NCI-H1105 (cell line): ENCODE results near the gene CLIC6.
"Not testable (repeated sequence)": the region's sequence is repeated elsewhere in the genome, so short reads cannot be mapped to it uniquely, and the experiment has no call there.

Source experiments
- DNase-seq: peaks from one replicate; lab custom pipeline; 2025; lab: John Stamatoyannopoulos, UW

CLIC6 gene

DNA sequence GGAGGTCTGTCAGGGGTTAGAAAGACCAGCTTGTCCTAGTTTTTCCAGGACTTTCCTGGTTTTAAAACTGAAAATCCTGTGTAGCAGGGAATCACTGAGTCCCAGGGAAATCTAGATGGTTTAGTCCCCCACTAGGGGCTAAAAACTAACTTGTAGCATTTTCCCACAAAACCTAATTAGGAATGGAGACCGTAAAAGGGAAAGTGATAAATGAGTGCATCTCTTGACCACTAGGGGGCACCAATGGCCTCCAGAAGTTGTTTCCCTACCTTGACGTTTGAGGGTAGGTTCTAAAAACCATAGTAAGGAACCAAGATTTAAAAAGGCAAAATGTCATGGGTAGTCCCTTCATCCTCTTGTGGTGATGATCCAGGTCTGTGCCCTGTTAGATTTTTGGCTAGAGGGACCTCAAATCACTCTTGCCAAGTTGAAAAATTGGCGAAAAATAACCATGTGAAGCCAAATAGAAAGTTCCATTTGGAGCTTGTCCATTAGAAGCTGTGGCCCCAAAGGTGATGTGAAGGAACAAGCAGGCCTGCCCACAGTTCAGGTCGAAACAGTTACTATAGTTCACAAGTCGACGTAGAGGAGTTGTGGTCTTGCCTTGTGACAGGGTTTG, 24.5 kb downstream of the CLIC6 start:
- peak; percentile 22 for DNase-seq

DNA sequence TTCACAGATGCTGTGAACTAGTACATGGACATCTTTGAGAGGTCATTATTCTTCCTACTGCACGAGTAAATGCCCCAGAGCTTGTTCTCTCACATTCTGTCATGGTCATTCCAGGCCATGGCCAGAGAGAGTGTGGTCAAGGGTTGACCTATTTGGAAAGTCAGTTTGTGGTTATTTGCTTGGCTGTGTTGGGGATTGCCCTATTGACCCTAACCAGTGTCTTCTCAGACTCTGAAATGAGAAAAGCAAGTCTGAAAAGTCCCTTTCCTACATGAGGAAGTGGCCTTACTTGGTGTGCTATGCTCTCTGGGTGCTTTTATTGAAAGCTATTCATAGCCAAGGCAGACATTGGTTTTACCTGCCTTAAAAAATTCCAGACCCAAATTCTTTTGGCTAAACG, 26.6 kb downstream of the CLIC6 start:
- DNase-seq: no peak

DNA sequence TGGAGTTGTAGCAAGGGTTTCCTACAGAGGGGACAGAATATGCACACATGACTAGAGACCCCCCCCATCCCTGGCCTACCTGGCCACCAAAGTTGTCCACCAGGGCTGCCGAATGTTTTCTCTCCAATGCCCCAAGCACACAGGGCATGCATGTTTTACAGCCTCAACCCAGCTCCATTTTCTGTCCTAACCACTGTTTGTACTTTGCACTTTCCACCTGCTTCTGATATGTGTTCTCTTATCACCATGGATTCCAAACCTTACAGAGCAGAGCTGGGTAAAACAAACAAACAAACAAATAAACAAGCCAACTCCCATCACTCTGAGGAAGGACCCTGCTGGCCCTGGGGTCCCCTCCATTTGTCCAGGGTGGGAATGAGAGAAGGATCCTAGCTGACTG, 27.3 kb downstream of the CLIC6 start:
- DNase-seq: no peak

GRCh38 chr21:34697826-34698225, 29.0 kb downstream of the CLIC6 start:
- DNase-seq: no peak

- DNase-seq: no peak
Observed at GRCh38 chr21:34698270-34699015, 29.6 kb downstream of the CLIC6 start.

GRCh38 chr21:34700605-34701004, 31.8 kb downstream of the CLIC6 start:
- DNase-seq: no peak

- no peak for DNase-seq
Observed at GRCh38 chr21:34701726-34702125, 32.9 kb downstream of the CLIC6 start.

- no peak for DNase-seq
Observed at GRCh38 chr21:34702341-34703170, 33.8 kb downstream of the CLIC6 start.

DNA sequence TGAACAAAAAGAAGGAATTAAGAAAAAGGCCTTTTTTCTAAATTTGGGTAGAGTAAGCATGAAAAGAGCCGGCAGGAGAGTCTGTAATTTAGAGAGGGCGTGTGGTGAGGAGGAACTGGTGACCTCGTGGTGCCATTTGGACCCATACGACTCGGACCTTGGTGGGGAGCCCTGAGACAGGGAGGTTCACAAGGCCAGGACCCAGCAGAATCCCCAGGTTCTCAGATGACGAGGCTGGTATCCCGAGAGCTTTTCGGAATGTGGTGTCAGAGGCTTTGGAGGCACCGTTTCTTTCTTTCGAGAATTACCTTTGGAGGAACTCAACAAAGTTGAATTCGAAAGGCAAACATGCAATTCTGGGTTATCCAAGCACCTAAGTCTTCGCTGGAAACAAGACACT, 34.8 kb downstream of the CLIC6 start:
- no peak for DNase-seq

DNA sequence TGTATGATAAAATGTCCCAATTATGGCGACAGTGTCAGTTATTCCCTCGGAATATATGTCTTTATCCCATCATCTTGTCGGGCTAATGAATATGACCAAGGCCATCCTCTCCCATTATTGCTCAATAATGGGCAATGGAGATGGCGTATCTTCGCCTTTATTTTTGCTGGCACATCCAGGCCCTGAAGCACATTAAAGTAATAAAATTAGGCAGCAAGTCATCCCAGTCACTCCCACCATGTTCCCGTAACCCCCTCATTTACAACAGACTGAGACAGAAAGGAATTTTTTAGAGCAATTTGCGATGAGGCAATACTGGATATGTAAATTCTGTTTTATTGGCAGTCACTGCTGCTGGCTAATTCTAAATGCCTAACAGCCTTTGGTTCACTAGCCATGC, 35.3 kb downstream of the CLIC6 start:
- no peak for DNase-seq

DNA sequence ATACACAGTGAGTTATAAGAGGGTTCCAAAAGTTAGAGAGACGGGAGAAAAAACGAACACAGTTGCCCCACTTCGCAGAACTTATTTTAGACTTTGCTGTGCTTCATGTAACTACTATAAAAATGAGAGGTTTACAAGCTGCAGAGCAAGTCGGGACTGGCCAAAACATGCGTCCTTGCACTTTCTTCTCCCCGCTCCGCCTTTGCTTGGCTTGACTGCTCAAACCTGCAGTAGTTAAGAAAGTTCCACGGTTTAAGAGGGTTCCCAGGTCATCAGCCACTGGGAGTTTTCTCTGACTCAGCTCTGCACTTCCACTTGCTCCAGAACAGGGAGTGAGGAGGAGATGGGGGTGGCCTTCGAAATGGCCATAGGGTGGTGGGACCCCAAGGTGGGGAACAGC, 36.2 kb downstream of the CLIC6 start:
- no peak for DNase-seq

- no peak for DNase-seq
Observed at GRCh38 chr21:34706337-34706736, 37.5 kb downstream of the CLIC6 start.

DNA sequence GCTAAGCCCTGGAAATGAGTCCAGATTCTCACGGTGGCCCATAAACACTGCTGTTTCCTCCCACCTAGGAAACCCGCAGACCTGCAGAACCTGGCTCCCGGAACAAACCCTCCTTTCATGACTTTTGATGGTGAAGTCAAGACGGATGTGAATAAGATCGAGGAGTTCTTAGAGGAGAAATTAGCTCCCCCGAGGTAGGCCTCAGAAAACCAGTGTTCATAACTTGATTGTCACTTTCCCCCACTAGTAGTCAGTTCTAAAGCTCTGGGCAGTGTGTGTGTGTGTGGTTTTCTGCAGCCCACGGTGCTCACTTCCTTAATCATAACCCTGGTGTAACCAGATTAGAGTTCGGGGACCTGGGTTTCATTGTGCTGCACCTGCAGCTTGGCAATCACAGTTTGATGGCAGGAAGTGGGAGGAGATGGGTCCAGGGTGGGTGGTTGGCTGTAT, 39.1 kb downstream of the CLIC6 start:
- no peak for DNase-seq

GRCh38 chr21:34713621-34714020, 44.8 kb downstream of the CLIC6 start:
- DNase-seq: no peak

DNA sequence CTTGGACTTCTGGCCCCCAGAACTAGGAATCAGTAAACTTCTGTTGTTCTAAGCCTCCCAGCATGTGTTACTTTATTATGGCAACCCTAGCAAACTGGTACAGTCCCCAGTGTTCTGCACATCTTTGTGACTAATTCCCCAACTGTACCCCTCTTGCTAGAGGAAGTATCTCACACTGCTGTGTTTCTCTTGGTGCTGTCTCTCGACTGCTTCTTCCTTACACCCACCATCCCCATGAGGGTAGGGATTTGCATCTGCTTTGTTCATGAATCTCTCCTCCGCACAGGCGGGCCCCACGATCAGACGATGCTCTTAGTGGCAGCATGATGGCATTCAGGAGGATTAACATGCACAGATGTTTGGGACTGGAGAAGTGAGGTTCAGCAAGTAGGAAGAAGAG, 46.7 kb downstream of the CLIC6 start:
- DNase-seq: no peak

DNA sequence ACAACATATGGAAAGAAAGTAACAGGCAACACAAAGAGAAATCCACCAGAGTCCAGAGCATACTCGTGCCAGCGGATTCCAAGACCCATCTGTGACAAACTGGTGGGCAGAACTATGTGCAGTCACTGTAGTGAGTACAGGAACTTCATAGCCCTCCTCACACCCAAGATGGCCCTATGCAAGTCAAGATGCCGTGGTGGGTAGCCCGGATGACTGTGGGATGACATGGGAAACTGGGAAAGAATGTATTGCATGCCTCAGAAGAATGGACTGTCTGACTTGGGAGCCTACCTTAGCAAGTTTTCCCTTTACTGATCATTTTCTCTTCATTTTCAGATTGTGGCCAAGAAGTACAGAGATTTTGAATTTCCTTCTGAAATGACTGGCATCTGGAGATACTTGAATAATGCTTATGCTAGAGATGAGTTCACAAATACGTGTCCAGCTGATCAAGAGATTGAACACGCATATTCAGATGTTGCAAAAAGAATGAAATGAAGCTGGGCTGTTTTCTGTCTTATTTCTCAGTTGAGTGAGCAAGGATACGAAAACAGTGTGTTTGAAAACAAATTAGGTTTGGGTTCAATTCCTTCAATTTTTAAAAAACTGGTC, 47.3 kb downstream of the CLIC6 start:
- no peak for DNase-seq

- not testable (repeated sequence) for DNase-seq
Observed at GRCh38 chr21:34718529-34718928, 49.7 kb downstream of the CLIC6 start.

- DNase-seq: no peak
Observed at GRCh38 chr21:34722684-34723300, 54.0 kb downstream of the CLIC6 start.

- no peak for DNase-seq
Observed at GRCh38 chr21:34724131-34724856, 55.5 kb downstream of the CLIC6 start.

DNA sequence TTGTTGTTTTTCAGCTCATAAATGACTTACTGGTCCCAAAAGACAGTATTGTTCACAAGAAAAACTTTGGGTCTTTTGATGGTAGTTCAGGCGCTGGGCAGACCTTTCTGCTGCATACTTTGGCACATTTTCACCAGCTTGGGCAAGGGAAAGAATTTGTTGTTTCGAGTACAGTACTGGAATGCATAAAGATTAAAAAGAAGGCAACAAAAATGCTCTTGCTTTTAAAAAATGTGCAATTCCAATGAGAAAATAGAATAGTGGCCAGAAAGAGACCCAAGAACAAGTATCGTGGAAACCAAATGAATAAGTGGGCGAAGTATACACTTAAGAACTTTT, 56.0 kb downstream of the CLIC6 start:
- DNase-seq: no peak

DNA sequence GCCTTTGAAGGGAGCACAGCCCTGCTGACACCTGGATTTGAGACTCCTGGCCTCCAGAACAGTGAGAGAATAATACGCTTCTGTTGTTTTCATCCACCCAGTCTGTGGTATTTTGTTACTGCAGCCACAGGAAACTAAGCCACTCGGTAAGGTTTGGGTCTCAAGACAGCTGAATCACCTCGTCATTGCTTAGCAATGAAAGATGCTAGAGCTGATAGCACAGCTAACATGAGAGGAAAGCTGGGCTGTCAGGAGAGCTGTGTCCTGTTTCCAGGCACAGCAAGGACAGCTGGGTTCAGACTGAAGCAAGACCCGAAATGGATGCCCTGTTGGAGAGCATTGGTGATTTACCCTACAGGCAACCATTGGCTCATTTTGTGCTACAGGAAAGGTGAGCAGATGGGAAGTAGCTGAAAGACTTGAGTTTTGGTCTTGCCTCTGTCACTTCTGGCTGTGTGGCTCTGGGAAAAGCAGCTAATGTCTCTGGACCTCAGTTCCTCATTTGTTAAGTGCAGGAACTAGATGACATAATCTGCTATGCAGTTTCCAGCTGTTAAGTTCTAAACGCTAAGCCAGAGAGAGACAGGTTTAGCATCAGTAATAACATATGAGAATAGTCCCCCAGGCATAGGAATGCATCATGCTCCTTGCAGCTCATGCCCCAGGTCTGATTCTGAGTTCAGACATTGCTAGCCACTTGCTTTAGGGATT, 58.0 kb downstream of the CLIC6 start:
- DNase-seq: no peak
